ENCODE results near the gene DNAJA2. TPM values are rescaled to one million over a fixed set of nuclear protein-coding genes. Genes with fewer than 3 reads are reported as not detected.

DNAJA2 gene
- total and polyA plus RNA-seq, 2 of the 4 experiments (the other 2 are of a cell fraction) = 18.6 to 53.9 TPM

DNA sequence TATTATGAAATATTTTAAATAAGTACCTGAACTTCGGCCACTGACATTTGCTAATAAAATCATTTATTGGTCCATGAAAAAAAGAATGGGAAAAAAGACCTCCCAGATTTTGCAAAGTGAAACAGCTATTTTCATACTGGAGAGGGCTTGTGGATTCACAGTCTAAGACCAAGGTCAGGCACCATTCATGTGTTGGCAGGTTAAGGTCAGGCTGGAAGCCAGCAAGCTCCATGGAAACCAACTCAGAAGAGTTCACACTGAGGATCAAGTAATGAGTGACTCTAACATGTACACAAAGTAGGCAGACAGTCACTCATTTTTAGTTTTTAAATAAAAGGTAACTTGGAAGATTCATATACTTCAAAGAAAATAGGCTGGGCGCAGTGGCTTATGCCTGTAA, 3.4 kb downstream of the DNAJA2 start:
- Histone ChIP-seq H2BK20ac (ENCODE audit: low read depth, low read length) (no peak overlapping the region), H2BK15ac (ENCODE audit: low read depth, low read length) (no peak overlapping the region), H3K4me2 (ENCODE audit: low read depth, low read length) (no peak overlapping the region), H3K56ac (ENCODE audit: extremely low read depth, insufficient read depth, low read length) (no peak overlapping the region), H3K18ac (ENCODE audit: low read depth, low read length) (no peak overlapping the region), H3K4ac (ENCODE audit: low read depth, low read length) (no peak overlapping the region), H4K20me1 (ENCODE audit: insufficient read depth, low read length) (peaks cover 34% of the 10 kb centered on the region), H3K9me3 (ENCODE audit: control insufficient read depth, insufficient read depth, low read length) (no peaks in the 10 kb centered on the region), H2BK120ac (ENCODE audit: low read depth, low read length) (no peak overlapping the region), H3K79me1 (ENCODE audit: low read depth in 1 of 2, low read length in 2 of 2) (peaks cover 22 to 42% of the 10 kb centered on the region in 2 experiments), H3K9ac (ENCODE audit: low read depth, low read length) (no peak overlapping the region), H2BK5ac (ENCODE audit: low read depth, low read length, poor library complexity, severe bottlenecking) (no peak overlapping the region), H2AFZ (replicated peaks; ENCODE audit: low read length, poor library complexity) (no peak overlapping the region), H4K91ac (ENCODE audit: insufficient read depth, low read depth, low read length) (no peak overlapping the region), H2AK9ac (replicated peaks; ENCODE audit: low read depth, low read length, poor library complexity) (no peak overlapping the region), H3K27me3 (ENCODE audit: control insufficient read depth, insufficient read depth, low read length) (no peaks in the 10 kb centered on the region), H3K9me1 (ENCODE audit: insufficient read depth, low read length) (peaks cover 7% of the 10 kb centered on the region), H3K4me1 (ENCODE audit: control insufficient read depth, insufficient read depth, low read length) (peaks cover 8% of the 10 kb centered on the region), H4K8ac (ENCODE audit: low read depth in 2 of 2, low read length in 2 of 2) (no peak overlapping the region), H3K4me3 (ENCODE audit: insufficient read depth, low read depth, low read length) (no peak overlapping the region), H2AK5ac (ENCODE audit: low read depth, low read length) (no peak overlapping the region), H4K5ac (ENCODE audit: low read depth, low read length) (no peak overlapping the region), H3K23ac (ENCODE audit: low read depth, low read length) (no peak overlapping the region), H3K36me3 (ENCODE audit: control insufficient read depth, insufficient read depth, low read length) (peaks cover 38% of the 10 kb centered on the region), H3K14ac (replicated peaks; ENCODE audit: low read depth, low read length) (no peak overlapping the region), H3K27ac (ENCODE audit: insufficient read depth, low read length) (no peak overlapping the region)
- BruUV-seq (replicated peaks) = no TSS peak
- ChIA-PET POLR2A (ENCODE audit: unreplicated experiment) (no interaction called here), CTCF (interaction anchor here (0.5 to 0.6 kb wide), 2 partner anchors 20 to 364 kb away, joined by 4 to 8 read pairs; no protein-coding TSS in a partner anchor)
- intact Hi-C loops (cut with micrococcal nuclease) (no loop called here), in situ Hi-C loops (cut with MboI; ENCODE audit: low sequenced_read_pairs) (no loop called here), dilution Hi-C loops (cut with HindIII; ENCODE audit: low sequenced_read_pairs, unreplicated experiment) (no loop called here)
- TF ChIP-seq SMC3 (IDR thresholded peaks at IDR 0.05; ENCODE audit: low read depth, low read length) (no peak), RAD21 (IDR thresholded peaks at IDR 0.05; ENCODE audit: low read length) (no peak), NFE2L2 (IDR thresholded peaks at IDR 0.05; ENCODE audit: low read depth, low read length) (no peak), CHD1 (IDR thresholded peaks at IDR 0.05; ENCODE audit: low read depth, low read length) (no peak)
- TF ChIP-seq, protein P1, sequence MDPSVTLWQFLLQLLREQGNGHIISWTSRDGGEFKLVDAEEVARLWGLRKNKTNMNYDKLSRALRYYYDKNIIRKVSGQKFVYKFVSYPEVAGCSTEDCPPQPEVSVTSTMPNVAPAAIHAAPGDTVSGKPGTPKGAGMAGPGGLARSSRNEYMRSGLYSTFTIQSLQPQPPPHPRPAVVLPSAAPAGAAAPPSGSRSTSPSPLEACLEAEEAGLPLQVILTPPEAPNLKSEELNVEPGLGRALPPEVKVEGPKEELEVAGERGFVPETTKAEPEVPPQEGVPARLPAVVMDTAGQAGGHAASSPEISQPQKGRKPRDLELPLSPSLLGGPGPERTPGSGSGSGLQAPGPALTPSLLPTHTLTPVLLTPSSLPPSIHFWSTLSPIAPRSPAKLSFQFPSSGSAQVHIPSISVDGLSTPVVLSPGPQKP (IDR thresholded peaks at IDR 0.05; ENCODE audit: borderline replicate concordance, low read depth, low read length) = no peak
- ATAC-seq (ENCODE audit: low read depth) = no peak
- DNase-seq = no peak
- WGBS, 2 experiments (ENCODE audit: extremely low coverage in 2 of 2, insufficient read length in 1 of 2) = no CpG with 5 or more reads among the region's 2 CpGs
